ENCODE measurements around the gene FILIP1L.

FILIP1L gene

GRCh38 chr3:100001526-100002270, 112.6 kb downstream of the FILIP1L start:
- Mint-ChIP-seq H3K36me3 (ENCODE audit: low read depth) (peaks cover 8% of the 10 kb centered on the region), H3K4me1 (peaks cover 12% of the 10 kb centered on the region), H3K9me3 (peaks cover 7% of the 10 kb centered on the region), H3K27me3 (no peaks in the 10 kb centered on the region), H3K4me3 (no peak overlapping the region), H3K27ac (no peak overlapping the region)
- ATAC-seq, result no peak
- no peak for DNase-seq

DNA sequence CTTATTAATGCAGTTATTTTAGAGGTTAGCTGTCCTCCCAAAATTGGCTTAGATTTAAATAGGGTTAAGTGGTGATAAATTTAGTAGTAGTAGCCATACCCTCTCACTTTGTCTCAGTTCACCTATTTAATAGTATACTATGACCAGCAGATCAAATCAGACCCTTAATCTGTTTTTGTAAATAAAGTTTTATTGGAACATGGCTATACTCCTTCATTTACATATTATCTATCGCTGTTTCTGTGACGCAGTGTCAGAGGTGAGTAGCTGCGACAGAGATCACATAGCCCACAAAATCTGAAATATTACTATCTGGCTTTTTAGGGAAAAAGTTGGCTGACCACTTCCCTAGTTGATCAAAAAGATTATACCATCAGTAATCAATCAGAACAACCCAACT, 113.2 kb downstream of the FILIP1L start:
- H3K4me3 Mint-ChIP-seq, result no peak overlapping the region
- peaks cover 13% of the 10 kb centered on the region for H3K4me1 Mint-ChIP-seq
- H3K27ac Mint-ChIP-seq, result no peak overlapping the region
- ATAC-seq, result no peak
- H3K27me3 Mint-ChIP-seq, result no peaks in the 10 kb centered on the region
- H3K36me3 Mint-ChIP-seq (ENCODE audit: low read depth), result peaks cover 12% of the 10 kb centered on the region
- DNase-seq, result no peak
- H3K9me3 Mint-ChIP-seq, result peaks cover 11% of the 10 kb centered on the region

GRCh38 chr3:99999536-99999935, 114.8 kb downstream of the FILIP1L start:
- Mint-ChIP-seq H3K27me3 (no peaks in the 10 kb centered on the region), H3K9me3 (peaks cover 18% of the 10 kb centered on the region), H3K4me1 (peaks cover 14% of the 10 kb centered on the region), H3K27ac (no peak overlapping the region), H3K4me3 (no peak overlapping the region), H3K36me3 (ENCODE audit: low read depth) (peaks cover 22% of the 10 kb centered on the region)
- no peak for ATAC-seq
- DNase-seq, result no peak

GRCh38 chr3:99997293-99997692, 117.0 kb downstream of the FILIP1L start:
- Mint-ChIP-seq H3K36me3 (ENCODE audit: low read depth) (peaks cover 35% of the 10 kb centered on the region), H3K4me1 (peaks cover 3% of the 10 kb centered on the region), H3K27ac (no peak overlapping the region), H3K9me3 (peaks cover 37% of the 10 kb centered on the region), H3K4me3 (no peak overlapping the region), H3K27me3 (no peaks in the 10 kb centered on the region)
- DNase-seq, result no peak
- ATAC-seq, result no peak

DNA sequence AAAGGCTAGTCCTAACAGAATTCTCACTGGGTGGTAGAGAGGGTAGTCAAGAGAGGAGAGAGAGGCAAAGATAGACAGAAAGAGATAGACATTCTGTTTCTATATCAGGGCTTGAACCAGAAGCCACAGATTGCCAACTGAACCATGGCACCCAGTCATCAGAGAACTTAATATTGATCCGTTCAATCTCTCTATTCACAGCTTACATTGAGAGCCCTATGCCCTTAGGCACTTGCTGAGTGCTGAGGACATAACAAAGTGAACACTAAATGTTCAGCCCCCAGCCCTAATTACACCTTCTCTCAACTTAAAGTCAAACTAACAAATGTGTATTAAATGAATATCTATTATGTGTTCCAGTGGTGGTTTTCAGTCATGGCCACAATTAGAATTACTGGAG, 124.1 kb downstream of the FILIP1L start:
- no peak overlapping the region for H3K27ac Mint-ChIP-seq
- no peak for ATAC-seq
- H3K4me1 Mint-ChIP-seq, result no peaks in the 10 kb centered on the region

GRCh38 chr3:99984668-99985067, 129.6 kb downstream of the FILIP1L start:
- Mint-ChIP-seq H3K27me3 (no peaks in the 10 kb centered on the region), H3K9me3 (no peaks in the 10 kb centered on the region), H3K4me1 (no peaks in the 10 kb centered on the region), H3K27ac (no peak overlapping the region), H3K4me3 (no peak overlapping the region), H3K36me3 (ENCODE audit: low read depth) (peaks cover 7% of the 10 kb centered on the region)
- DNase-seq (no peak), ATAC-seq (no peak)

More for the DNA sequence above, 124.1 kb downstream of the FILIP1L start:
- DNase-seq, result no peak
- H3K9me3 Mint-ChIP-seq, result peaks cover 27% of the 10 kb centered on the region
- H3K36me3 Mint-ChIP-seq (ENCODE audit: low read depth), result peaks cover 22% of the 10 kb centered on the region
- H3K27me3 Mint-ChIP-seq, result no peaks in the 10 kb centered on the region
- H3K4me3 Mint-ChIP-seq, result no peak overlapping the region

GRCh38 chr3:99984139-99984538, 130.2 kb downstream of the FILIP1L start:
- H3K4me1 Mint-ChIP-seq, result no peaks in the 10 kb centered on the region
- ATAC-seq, result no peak
- H3K9me3 Mint-ChIP-seq, result no peaks in the 10 kb centered on the region

GRCh38 chr3:99982650-99983049, 131.7 kb downstream of the FILIP1L start:
- H3K9me3 Mint-ChIP-seq, result no peaks in the 10 kb centered on the region
- H3K4me3 Mint-ChIP-seq, result no peak overlapping the region
- H3K27me3 Mint-ChIP-seq, result no peaks in the 10 kb centered on the region
- H3K36me3 Mint-ChIP-seq (ENCODE audit: low read depth), result peaks cover 11% of the 10 kb centered on the region
- H3K4me1 Mint-ChIP-seq, result no peaks in the 10 kb centered on the region
- DNase-seq (no peak), ATAC-seq (no peak)
- no peak overlapping the region for H3K27ac Mint-ChIP-seq

More at GRCh38 chr3:99984139-99984538, 130.2 kb downstream of the FILIP1L start:
- Mint-ChIP-seq H3K27ac (no peak overlapping the region), H3K4me3 (no peak overlapping the region), H3K27me3 (no peaks in the 10 kb centered on the region), H3K36me3 (ENCODE audit: low read depth) (peaks cover 7% of the 10 kb centered on the region)
- no peak for DNase-seq

DNA sequence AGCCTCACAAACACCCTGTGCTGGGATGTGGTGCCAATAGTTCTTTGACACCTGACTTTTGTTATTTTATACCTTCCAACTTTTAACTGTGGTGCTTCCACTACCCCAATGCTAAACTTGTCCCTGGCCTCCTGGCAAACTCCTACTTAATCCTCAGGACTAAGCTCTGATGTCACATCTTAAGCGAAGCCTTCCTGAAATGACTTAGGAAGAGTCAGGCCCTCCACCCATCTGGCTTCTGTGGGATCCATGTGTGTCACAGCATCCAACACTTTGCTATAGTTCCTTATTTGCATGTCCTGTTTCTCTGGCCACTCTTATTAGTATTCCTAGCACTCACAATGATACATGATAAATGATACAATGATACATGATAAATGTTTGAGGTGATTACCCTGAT, 133.2 kb downstream of the FILIP1L start:
- H3K36me3 Mint-ChIP-seq (ENCODE audit: low read depth), result peaks cover 18% of the 10 kb centered on the region
- no peaks in the 10 kb centered on the region for H3K4me1 Mint-ChIP-seq
- no peak overlapping the region for H3K27ac Mint-ChIP-seq

GRCh38 chr3:99980606-99981005, 133.7 kb downstream of the FILIP1L start:
- Mint-ChIP-seq H3K4me3 (no peak overlapping the region), H3K36me3 (ENCODE audit: low read depth) (peaks cover 20% of the 10 kb centered on the region), H3K27me3 (no peaks in the 10 kb centered on the region), H3K27ac (no peak overlapping the region), H3K9me3 (peaks cover 8% of the 10 kb centered on the region), H3K4me1 (no peaks in the 10 kb centered on the region)
- no peak for DNase-seq
- no peak for ATAC-seq

More for the DNA sequence above, 133.2 kb downstream of the FILIP1L start:
- ATAC-seq, result no peak
- H3K27me3 Mint-ChIP-seq, result no peaks in the 10 kb centered on the region
- H3K4me3 Mint-ChIP-seq, result no peak overlapping the region
- H3K9me3 Mint-ChIP-seq, result peaks cover 8% of the 10 kb centered on the region
- no peak for DNase-seq

DNA sequence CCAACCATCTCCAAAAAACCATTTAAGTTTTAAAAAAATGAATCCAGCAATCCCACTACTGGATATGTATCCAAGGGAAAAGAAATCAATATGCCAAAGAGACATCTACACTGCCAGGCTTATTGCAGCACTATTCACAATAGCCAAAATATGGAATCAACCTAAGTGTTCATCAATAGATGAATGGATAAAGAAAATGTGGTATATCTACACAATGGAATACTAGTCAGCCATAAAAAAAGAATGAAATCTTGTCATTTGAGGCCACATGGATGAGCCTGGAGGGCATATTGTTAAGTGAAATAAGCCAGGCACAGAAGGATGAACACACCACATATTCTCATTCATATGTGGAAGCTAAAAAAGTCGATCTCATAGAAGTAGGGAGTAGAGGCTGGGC, 136.1 kb downstream of the FILIP1L start:
- ATAC-seq (no peak), DNase-seq (no peak)
- Mint-ChIP-seq H3K4me3 (no peak overlapping the region), H3K27me3 (no peaks in the 10 kb centered on the region), H3K27ac (no peak overlapping the region), H3K9me3 (peaks cover 8% of the 10 kb centered on the region), H3K36me3 (ENCODE audit: low read depth) (peaks cover 26% of the 10 kb centered on the region), H3K4me1 (no peaks in the 10 kb centered on the region)

DNA sequence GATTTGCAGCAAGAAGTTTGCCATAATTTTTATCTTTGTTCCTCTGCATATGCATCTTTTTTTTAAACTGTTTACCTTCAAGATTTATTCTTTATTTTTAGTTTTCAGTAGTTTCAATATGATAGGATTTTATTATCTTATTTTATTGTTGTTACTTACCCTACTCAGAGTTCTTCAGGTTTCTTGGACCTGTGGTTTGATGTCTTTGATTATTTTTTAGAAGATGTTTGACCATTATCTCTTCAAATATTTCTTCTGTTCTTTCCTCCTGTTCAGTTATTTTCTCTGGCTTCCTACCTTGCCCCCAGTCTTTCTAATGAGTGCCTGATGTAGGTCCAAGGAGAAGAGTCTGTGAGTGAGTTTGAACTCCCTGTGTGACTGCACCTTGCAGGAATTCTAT, 137.7 kb downstream of the FILIP1L start:
- Mint-ChIP-seq H3K27ac (no peak overlapping the region), H3K36me3 (ENCODE audit: low read depth) (peaks cover 26% of the 10 kb centered on the region), H3K27me3 (no peaks in the 10 kb centered on the region), H3K4me3 (no peak overlapping the region), H3K4me1 (no peaks in the 10 kb centered on the region), H3K9me3 (peaks cover 8% of the 10 kb centered on the region)
- no peak for ATAC-seq
- no peak for DNase-seq

- Mint-ChIP-seq H3K27ac (no peak overlapping the region), H3K9me3 (peaks cover 8% of the 10 kb centered on the region), H3K4me3 (no peak overlapping the region), H3K27me3 (no peaks in the 10 kb centered on the region), H3K36me3 (ENCODE audit: low read depth) (peaks cover 28% of the 10 kb centered on the region), H3K4me1 (peaks cover 8% of the 10 kb centered on the region)
- no peak for DNase-seq
- ATAC-seq, result no peak
Measured at GRCh38 chr3:99974989-99975388, 139.3 kb downstream of the FILIP1L start.

- Mint-ChIP-seq H3K4me3 (no peak overlapping the region), H3K9me3 (peaks cover 8% of the 10 kb centered on the region), H3K4me1 (peaks cover 17% of the 10 kb centered on the region), H3K27ac (no peak overlapping the region), H3K36me3 (ENCODE audit: low read depth) (peaks cover 24% of the 10 kb centered on the region), H3K27me3 (no peaks in the 10 kb centered on the region)
- ATAC-seq (no peak), DNase-seq (no peak)
Measured at GRCh38 chr3:99972380-99973104, 141.8 kb downstream of the FILIP1L start.

DNA sequence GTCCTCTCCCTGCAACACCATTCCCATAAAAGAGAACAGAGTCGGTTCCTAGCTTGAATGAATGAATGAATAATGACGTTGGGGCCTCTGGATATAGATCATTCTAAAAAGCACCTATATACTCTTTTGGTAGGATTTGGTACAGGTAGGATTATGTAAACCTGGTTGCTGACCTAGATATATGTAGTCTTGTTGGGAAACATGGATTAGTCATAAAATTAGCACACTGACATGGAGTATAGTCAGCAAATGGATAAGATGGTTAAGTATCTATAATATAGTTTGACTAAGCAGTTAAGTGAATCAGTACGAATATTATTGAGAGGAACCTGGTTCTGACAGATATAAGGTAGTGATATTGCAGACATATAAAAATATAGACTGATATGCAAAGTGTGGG, 142.5 kb downstream of the FILIP1L start:
- Mint-ChIP-seq H3K27ac (no peak overlapping the region), H3K4me3 (no peak overlapping the region), H3K36me3 (ENCODE audit: low read depth) (peaks cover 20% of the 10 kb centered on the region), H3K27me3 (no peaks in the 10 kb centered on the region), H3K9me3 (peaks cover 2% of the 10 kb centered on the region), H3K4me1 (peaks cover 17% of the 10 kb centered on the region)
- DNase-seq (no peak), ATAC-seq (no peak)
